H4 (cell line): Measurements from ENCODE around the gene DPEP1. TPM values are rescaled to one million over a fixed set of nuclear protein-coding genes. Genes with fewer than 3 reads are reported as not detected.
A peak's percentile ranks its signal among the peaks of the same experiment; 100 is the strongest.
"Not testable (repeated sequence)": the region's sequence is repeated elsewhere in the genome, so short reads cannot be mapped to it uniquely, and the experiment has no call there.

Experiments used
- DNase-seq: peaks from one replicate; pipeline ENCODE4 v3.0.0-alpha.2; 2015; ENCODE audit warnings: low spot score
- total RNA-seq: library from RNA; depleted of rRNA; stranded (reverse); fragments of >200 nt; shearing (Covaris generic); gene quantifications from 2 replicates; pipeline ENCODE4 v1.2.3, GENCODE V29; 2014

The DPEP1 gene
- total RNA-seq, 1 experiment from 2014 or later = not detected

- no peak for DNase-seq
These were observed 36.2 kb upstream of the DPEP1 start for GRCh38 chr16:89577055-89577759.

GRCh38 chr16:89579351-89579750 lies 34.1 kb upstream of the DPEP1 start:
- DNase-seq = no peak

- peak; percentile 87 for DNase-seq
These were observed 32.3 kb upstream of the DPEP1 start for GRCh38 chr16:89581045-89581695.

- DNase-seq = no peak
These were observed 31.4 kb upstream of the DPEP1 start for GRCh38 chr16:89581861-89582563.

GRCh38 chr16:89582614-89583196 lies 30.7 kb upstream of the DPEP1 start:
- no peak for DNase-seq

- DNase-seq = no peak
These were observed 30.1 kb upstream of the DPEP1 start for GRCh38 chr16:89583197-89583894.

- DNase-seq = no peak
These were observed 29.4 kb upstream of the DPEP1 start for GRCh38 chr16:89583895-89584644.

- DNase-seq = no peak
These were observed 28.5 kb upstream of the DPEP1 start for GRCh38 chr16:89584768-89585549.

- DNase-seq = no peak
These were observed 27.2 kb upstream of the DPEP1 start for GRCh38 chr16:89586218-89586617.

GRCh38 chr16:89586853-89587252 lies 26.6 kb upstream of the DPEP1 start:
- DNase-seq = no peak

- DNase-seq = not testable (repeated sequence)
These were observed 25.8 kb upstream of the DPEP1 start for GRCh38 chr16:89587676-89588075.

GRCh38 chr16:89588413-89589109 lies 24.9 kb upstream of the DPEP1 start:
- no peak for DNase-seq

- no peak for DNase-seq
These were observed 24.1 kb upstream of the DPEP1 start for GRCh38 chr16:89589241-89589926.

- no peak for DNase-seq
These were observed 19.6 kb upstream of the DPEP1 start for GRCh38 chr16:89593841-89594240.

- DNase-seq = no peak
These were observed 17.9 kb upstream of the DPEP1 start for GRCh38 chr16:89595330-89596060.

- no peak for DNase-seq
These were observed 17.3 kb upstream of the DPEP1 start for GRCh38 chr16:89596061-89596689.

- DNase-seq = no peak
These were observed 16.3 kb upstream of the DPEP1 start for GRCh38 chr16:89596957-89597649.
